GM21423 (cell line): Measurements from ENCODE around the gene ABI3.
"Not testable (repeated sequence)": the region's sequence is repeated elsewhere in the genome, so short reads cannot be mapped to it uniquely, and the experiment has no call there.

Experiments used
- ATAC-seq: cut with Tn5 transposase; IDR thresholded peaks from one replicate; pipeline ENCODE4 v1.9.1; 2021; ENCODE audit warnings: mild to moderate bottlenecking, moderate library complexity; ENCODE audit not compliant: unreplicated experiment

The ABI3 gene

GRCh38 chr17:49249292-49249794 is 38.8 kb downstream of the ABI3 start:
- ATAC-seq, result no peak

- no peak for ATAC-seq
Observed at GRCh38 chr17:49249890-49250522, 39.5 kb downstream of the ABI3 start.

GRCh38 chr17:49252148-49252695 is 41.7 kb downstream of the ABI3 start:
- ATAC-seq, result no peak

GRCh38 chr17:49254066-49254465 is 43.6 kb downstream of the ABI3 start:
- ATAC-seq, result no peak

- no peak for ATAC-seq
Observed at GRCh38 chr17:49255125-49255524, 44.6 kb downstream of the ABI3 start.

- no peak for ATAC-seq
Observed at GRCh38 chr17:49258394-49258793, 47.9 kb downstream of the ABI3 start.

GRCh38 chr17:49259663-49260010 is 49.1 kb downstream of the ABI3 start:
- ATAC-seq, result no peak

- no peak for ATAC-seq
Observed at GRCh38 chr17:49260011-49260816, 49.7 kb downstream of the ABI3 start.

GRCh38 chr17:49260817-49261291 is 50.3 kb downstream of the ABI3 start:
- no peak for ATAC-seq

- not testable (repeated sequence) for ATAC-seq
Observed at GRCh38 chr17:49261540-49261939, 51.0 kb downstream of the ABI3 start.

- no peak for ATAC-seq
Observed at GRCh38 chr17:49266233-49266632, 55.7 kb downstream of the ABI3 start.

- no peak for ATAC-seq
Observed at GRCh38 chr17:49267912-49268311, 57.4 kb downstream of the ABI3 start.

GRCh38 chr17:49269356-49269755 is 58.8 kb downstream of the ABI3 start:
- ATAC-seq, result no peak
